NCI-H82 treated with DMSO at 0.1 percent for 48 hours (cell line): Measurements from ENCODE around the gene FRAS1.
"Not testable (repeated sequence)": the region's sequence is repeated elsewhere in the genome, so short reads cannot be mapped to it uniquely, and the experiment has no call there.

Experiments used
- DNase-seq: peaks from one replicate; lab custom pipeline; 2025; ENCODE audit not compliant: unreplicated experiment; lab: John Stamatoyannopoulos, UW

FRAS1 gene

DNA sequence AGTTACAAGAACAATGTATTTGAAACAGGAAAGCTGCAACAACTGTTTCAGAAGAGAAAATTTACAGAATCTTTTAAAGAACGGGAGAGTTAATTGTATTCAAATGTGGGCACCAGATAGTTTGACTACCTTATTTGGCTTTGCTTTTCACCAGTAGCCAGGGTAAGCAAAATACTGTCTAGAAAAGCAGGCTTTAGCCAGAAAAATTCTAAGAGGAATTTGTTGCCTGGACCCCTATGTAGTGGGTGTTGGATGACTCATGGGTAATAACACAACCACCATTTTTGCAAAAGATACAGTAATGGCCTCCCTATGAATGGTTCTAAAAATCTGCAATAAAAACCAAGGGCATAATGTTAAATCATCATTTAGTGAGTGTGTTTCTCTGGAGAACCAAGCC lies 261.0 kb downstream of the FRAS1 start:
- no peak for DNase-seq

DNA sequence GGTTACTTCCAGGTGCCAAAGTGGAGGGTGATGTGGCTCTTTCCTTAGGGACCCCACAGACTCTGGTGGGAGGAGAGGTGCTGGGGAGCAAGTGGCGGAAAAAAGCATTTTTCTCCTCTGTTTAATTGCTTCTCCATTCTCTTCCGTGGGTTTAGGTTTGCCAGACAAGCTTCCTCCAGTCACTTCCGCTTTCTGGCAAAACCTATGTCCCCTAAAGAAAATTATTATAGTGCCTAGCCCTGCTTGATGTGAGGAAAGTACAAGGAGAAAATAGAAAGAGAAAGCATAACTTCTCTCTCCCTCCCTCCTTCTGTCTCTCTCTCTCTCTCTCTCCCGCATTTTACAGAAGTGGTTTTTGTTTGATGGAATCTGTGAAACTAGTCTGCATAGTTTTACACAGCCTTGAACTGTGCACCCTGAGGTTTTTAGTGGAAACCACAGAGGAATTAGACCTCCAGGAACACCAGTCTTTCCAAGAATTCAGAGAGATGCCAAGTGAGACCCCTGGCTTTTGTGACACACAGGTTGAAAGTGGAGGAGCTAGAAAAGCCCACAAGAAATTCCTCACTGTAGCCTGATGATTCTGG lies 263.3 kb downstream of the FRAS1 start:
- DNase-seq = no peak

GRCh38 chr4:78322032-78322431 lies 264.9 kb downstream of the FRAS1 start:
- no peak for DNase-seq

GRCh38 chr4:78323439-78323838 lies 266.3 kb downstream of the FRAS1 start:
- DNase-seq = no peak

DNA sequence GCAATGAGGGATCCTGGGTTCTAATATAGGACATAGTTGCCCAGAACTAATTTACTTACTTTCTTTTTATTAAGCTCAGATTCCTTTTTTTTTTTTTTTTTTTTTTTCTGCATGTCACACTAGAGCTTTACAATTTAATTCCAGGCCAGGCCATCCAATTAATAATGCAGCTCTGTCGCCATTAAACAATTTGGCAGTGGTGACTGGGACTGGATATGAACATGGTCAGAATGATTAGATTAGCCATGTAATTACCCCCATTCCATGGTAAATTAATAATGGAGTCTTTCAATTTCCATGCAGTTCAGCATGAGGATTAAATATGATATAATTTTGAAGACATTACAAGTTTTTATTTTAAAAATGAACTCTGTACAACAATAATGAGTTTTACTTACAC lies 267.5 kb downstream of the FRAS1 start:
- DNase-seq = no peak

DNA sequence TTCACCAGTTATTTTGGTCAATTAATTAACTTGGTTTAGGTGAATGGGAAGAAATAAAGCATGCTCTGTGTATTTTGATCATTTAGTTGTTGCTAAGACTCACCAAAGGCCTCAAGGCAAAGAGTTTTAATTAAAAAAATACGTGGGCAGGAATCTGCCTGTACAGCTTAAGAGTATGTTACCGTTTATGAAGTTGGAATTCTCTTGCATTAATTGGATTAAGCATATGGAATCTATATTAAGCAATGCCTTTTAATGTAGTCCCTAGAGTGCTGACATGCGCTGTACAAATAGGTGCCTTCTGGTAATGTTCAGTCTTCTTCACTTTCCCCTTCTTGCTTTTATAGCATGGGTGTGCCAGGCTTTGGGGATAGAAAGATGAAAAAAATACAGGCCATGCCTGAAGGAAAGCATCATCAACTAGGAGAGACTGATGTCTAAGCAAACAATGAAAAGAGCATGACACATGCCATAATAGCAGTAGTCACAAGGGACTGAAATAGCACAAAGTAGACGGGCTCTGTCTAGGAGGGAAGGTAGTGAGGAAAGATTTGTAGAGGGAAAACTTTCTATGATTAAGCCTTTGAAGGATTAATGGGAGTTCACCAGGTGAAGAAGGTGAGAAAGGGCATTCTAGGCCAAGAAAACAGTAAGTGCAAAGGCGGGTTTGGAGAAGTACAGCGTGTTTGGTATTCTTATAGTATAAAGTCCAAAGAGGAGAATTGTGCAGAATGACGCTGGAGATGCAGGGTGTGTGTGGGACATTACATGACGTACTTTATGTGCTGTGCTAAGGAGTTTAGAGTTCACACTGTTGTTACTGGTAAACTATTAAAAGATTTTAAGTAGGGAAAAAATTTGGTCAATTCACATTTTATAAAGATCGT lies 268.4 kb downstream of the FRAS1 start:
- DNase-seq = peak; percentile 35

- not testable (repeated sequence) for DNase-seq
These were observed 271.5 kb downstream of the FRAS1 start for GRCh38 chr4:78328591-78328990.

DNA sequence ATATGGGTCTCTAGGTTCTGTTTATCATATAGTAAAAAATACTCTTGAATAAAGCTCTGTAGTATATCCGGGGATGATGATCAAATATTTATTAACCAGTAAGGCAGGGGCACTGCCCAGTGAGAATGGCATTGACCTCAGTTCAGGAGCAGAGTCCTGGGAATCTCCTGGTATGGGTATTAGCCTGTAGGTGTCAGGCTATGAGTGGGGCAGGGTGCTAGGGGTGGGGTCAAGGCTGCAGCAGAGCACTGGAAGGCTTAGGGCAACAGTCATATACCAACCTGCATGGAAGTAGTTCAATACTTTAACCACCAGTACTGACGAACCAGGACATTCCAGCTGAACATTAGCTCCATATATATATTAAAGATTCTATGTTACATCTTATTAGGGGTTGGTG lies 274.1 kb downstream of the FRAS1 start:
- no peak for DNase-seq

DNA sequence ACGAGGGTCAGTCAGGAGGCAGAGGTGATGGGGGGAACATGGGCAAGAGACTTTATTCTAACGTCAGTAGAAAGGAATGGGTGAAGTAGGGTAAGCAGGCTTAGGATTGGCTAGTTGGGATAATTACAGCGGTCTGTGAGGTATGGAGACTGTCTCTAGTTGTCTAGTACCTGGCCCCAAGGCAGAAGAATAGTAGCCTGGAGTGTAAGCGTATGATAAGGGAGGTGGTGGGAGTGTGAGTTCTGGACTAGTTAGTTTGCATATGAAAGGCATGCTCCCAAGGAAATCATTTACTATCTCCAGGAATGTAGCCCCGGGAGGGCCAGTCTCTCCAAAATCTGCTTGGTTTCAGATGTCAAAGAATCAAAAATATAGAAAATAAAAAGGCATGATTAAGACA lies 274.8 kb downstream of the FRAS1 start:
- no peak for DNase-seq

DNA sequence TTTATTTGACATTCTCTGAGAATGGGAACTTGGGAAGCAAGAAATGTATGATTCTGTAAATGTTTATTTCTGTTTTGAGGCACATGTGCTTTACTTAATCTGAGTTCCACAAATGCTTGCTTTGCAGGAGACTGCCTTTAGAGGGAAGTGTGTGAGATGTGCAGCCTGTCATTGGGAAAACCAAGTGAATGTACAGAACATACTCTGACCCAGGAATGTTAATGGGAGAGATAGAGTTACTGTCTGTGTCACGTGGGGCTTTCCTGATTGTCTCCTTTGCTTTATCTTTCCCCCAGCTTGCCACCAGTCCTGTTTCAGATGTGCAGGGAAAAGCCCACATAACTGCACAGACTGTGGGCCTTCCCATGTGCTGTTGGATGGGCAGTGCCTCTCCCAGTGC lies 275.9 kb downstream of the FRAS1 start:
- no peak for DNase-seq

DNA sequence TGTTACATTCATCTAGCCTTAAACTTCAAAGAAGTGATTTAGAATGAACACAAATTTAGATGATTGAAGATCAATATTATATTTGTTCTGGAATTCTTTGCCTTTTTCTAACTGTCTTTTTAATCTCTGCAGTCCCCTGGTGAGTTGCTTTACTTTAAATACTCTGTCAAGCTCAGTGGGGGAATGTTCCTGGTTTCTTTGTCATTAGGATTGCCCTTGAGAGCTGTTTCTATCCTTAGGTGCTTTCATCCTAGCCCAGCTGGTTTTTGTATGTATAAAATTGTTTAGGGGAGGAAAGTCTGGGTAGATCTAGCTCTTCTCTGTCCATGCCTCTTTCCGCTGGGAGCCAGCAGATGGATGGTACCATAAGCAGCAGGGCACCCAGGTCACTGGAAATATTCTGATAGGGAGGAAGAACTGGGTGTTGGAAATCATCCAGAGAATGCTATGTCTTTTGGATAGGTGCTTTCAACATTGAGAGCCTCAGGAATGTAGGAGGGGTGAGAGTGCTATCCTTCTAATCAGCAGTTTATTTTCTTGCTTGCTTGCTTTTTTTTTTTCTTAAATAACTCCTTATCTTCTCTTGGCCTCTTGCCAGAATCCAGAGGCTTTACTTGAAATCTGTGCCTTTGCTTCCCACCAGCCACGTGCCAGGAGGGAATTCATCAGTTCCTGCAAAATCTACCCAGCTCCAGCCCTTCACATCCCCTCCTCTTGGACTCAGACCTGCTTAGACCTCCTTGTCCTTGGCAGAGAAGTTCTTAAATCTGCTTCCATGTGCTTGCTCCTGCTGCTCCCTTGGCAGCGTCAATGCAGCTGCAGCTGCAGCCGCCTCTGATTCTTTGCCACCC lies 279.2 kb downstream of the FRAS1 start:
- DNase-seq = peak; percentile 12

GRCh38 chr4:78337244-78338020 lies 280.3 kb downstream of the FRAS1 start:
- DNase-seq = no peak

- no peak for DNase-seq
These were observed 285.0 kb downstream of the FRAS1 start for GRCh38 chr4:78342125-78342524.

DNA sequence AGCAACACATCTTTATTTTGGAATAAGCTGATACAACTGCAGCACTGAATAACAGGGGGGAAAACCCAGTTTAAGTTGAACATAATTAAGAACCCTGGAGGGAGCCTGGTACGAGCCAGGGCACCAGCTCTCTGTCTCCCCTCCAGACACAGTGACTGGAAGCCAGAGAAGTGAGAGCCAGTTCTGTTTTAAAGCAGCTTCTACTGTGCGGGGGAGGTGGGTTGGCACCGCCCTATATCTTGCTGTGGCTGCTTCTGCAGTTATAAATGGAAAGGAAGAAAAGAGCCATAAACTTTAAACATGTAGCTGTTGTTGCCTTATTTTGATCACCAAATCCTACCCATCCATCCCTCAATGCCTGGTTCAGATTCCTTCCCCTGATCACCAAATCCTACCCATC lies 286.6 kb downstream of the FRAS1 start:
- no peak for DNase-seq

DNA sequence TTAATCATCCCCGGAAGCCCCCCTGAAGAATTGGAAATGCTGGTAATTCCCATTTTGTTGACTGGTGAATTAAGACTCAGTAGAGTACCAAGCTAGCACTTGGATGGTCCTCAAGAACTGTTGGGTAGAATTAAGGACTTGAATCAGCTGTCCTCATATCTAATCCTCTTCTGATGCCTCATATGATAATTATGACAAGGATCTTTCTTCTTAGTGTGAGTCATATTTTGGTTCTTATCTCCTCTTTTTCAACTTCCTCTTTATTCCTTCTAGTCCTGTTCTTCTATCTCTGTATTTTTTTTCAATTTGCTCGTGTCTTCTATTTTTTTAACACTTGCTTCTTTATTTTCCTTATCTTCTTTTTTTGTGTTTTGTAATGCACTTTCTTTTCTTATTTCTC lies 288.1 kb downstream of the FRAS1 start:
- no peak for DNase-seq

DNA sequence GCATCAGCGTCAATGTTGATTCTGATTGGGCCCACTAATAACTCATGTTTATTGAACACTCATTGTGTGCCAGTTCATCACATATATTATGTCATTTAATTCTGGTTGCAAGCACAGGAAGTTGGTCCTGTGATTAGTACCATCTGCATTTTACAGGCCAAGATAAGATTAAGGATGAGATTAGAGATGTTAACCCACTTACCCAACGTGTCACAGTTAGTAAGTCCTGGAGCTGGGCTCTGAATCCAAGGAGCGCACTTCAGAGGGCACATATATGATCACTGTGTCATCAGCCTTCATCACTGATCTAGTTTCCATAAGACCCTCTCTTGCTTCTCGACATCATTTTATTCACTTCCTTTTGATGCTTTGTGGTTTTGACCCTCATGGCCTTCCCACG lies 289.1 kb downstream of the FRAS1 start:
- DNase-seq = peak; percentile 43

GRCh38 chr4:78347527-78347926 lies 290.4 kb downstream of the FRAS1 start:
- DNase-seq = no peak

DNA sequence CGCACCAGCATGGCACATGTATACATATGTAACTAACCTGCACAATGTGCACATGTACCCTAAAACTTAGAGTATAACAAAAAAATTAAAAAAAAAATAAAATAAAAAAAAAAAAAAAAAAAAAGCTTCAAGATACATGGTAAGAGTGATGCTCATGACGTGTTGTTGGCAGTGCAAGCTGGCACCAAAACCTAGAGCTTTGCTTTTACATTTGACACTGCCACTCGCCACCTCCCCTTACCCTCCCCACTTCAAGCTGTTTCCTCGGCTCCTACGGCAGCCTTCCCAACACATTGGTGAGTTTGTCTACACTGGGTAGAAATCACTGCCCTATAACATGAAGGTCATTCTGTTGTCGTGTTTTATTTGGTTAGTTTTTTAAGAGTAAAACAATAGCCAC lies 296.8 kb downstream of the FRAS1 start:
- no peak for DNase-seq

- DNase-seq = no peak
These were observed 297.7 kb downstream of the FRAS1 start for GRCh38 chr4:78354782-78355181.

GRCh38 chr4:78355306-78355705 lies 298.2 kb downstream of the FRAS1 start:
- no peak for DNase-seq

DNA sequence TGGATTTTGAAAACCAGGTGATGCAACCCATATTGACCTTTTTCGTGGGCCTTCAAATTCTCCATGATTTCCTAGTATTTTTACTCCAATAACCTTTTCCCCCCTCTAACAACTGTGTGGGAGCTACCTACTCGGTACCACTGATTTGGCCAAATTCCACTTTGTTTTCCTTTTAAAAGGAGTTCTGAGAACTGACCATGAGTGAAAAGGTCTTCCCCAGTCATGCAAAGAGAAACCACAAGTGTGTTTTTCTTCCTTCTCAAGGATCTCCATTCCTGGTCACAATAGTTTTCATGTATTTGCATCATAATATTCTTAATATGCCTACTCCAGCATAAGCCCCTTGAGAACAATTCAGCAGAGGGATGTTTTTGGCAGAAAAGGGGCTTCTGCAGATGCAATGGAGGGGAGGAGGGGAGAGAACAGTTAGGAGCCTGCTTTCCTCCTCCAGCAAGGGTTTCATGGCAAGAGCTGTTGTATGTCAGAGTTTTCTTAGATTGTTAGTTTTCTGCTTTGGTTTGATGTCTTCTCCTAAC lies 299.2 kb downstream of the FRAS1 start:
- DNase-seq = no peak
